PFSK-1 (cell line): Measurements from ENCODE around the gene N4BP2L2.

Source experiments
- FOXP2 ChIP-seq: optimal IDR thresholded peaks from 2 replicates; pipeline ENCODE3; 2011; ENCODE audit warnings: borderline replicate concordance, control low read depth, inconsistent platforms; ENCODE audit not compliant: insufficient read depth; ENCODE audit errors: extremely low read length, extremely low read depth
- POLR2AphosphoS5 ChIP-seq: IDR thresholded peaks from 2 replicates; pipeline ENCODE4 v1.6.1; 2012; ENCODE audit warnings: low read depth, mild to moderate bottlenecking, control low read depth, low read length, moderate library complexity
- SIN3A ChIP-seq: IDR thresholded peaks from 2 replicates; pipeline ENCODE4 v1.6.1; 2012; ENCODE audit warnings: mild to moderate bottlenecking, low read length, moderate library complexity, borderline replicate concordance; ENCODE audit not compliant: insufficient read depth
- TAF1 ChIP-seq: IDR thresholded peaks from 2 replicates; pipeline ENCODE4 v1.6.1; 2012; ENCODE audit warnings: low read length, control low read depth, borderline replicate concordance; ENCODE audit not compliant: insufficient read depth
- TF ChIP-seq, protein P1 (sequence below), 2 experiments: IDR thresholded peaks; 2 replicates each; pipeline versions ENCODE4 v1.6.1 to v1.8.0; 2011 to 2012; ENCODE audit warnings: low read depth in 2 of 2, low read length in 2 of 2, control low read depth in 1 of 2, inconsistent platforms in 1 of 2, mild to moderate bottlenecking in 1 of 2, moderate library complexity in 1 of 2; ENCODE audit not compliant: insufficient read depth in 1 of 2

N4BP2L2 gene

GRCh38 chr13:32585550-32586079, 47.0 kb upstream of the N4BP2L2 start:
- TF ChIP-seq TAF1 (no peak), POLR2AphosphoS5 (no peak), FOXP2 (no peak), SIN3A (no peak)
- TF ChIP-seq, protein P1, sequence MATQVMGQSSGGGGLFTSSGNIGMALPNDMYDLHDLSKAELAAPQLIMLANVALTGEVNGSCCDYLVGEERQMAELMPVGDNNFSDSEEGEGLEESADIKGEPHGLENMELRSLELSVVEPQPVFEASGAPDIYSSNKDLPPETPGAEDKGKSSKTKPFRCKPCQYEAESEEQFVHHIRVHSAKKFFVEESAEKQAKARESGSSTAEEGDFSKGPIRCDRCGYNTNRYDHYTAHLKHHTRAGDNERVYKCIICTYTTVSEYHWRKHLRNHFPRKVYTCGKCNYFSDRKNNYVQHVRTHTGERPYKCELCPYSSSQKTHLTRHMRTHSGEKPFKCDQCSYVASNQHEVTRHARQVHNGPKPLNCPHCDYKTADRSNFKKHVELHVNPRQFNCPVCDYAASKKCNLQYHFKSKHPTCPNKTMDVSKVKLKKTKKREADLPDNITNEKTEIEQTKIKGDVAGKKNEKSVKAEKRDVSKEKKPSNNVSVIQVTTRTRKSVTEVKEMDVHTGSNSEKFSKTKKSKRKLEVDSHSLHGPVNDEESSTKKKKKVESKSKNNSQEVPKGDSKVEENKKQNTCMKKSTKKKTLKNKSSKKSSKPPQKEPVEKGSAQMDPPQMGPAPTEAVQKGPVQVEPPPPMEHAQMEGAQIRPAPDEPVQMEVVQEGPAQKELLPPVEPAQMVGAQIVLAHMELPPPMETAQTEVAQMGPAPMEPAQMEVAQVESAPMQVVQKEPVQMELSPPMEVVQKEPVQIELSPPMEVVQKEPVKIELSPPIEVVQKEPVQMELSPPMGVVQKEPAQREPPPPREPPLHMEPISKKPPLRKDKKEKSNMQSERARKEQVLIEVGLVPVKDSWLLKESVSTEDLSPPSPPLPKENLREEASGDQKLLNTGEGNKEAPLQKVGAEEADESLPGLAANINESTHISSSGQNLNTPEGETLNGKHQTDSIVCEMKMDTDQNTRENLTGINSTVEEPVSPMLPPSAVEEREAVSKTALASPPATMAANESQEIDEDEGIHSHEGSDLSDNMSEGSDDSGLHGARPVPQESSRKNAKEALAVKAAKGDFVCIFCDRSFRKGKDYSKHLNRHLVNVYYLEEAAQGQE (IDR thresholded peaks at IDR 0.05; ENCODE audit: insufficient read depth in 1 of 2, low read depth in 2 of 2, low read length in 2 of 2), result no peak

DNA sequence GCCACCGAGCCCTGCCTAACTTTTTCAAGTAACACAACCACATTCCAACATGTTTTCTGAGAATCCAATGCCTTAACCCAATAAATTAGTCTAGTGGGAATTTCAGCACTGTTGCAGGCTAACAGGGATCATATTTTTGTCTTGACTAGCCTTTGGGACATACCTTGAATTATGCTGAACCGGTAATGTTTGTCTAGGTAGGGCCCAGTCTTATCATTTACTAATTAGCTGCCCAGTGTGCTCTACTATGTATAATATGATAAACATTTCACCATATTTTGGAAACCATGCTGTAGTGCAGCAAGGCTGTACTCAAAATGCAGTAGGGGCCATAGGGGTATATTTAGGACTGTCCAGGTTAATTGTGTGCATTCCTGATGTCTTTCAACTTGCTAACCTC, 44.4 kb upstream of the N4BP2L2 start:
- no peak for TF ChIP-seq TAF1
- TF ChIP-seq FOXP2, result no peak
- TF ChIP-seq, protein P1 (IDR thresholded peaks at IDR 0.05; ENCODE audit: insufficient read depth in 1 of 2, low read depth in 2 of 2, low read length in 2 of 2), result no peak
- no peak for TF ChIP-seq POLR2AphosphoS5
- TF ChIP-seq SIN3A, result no peak

DNA sequence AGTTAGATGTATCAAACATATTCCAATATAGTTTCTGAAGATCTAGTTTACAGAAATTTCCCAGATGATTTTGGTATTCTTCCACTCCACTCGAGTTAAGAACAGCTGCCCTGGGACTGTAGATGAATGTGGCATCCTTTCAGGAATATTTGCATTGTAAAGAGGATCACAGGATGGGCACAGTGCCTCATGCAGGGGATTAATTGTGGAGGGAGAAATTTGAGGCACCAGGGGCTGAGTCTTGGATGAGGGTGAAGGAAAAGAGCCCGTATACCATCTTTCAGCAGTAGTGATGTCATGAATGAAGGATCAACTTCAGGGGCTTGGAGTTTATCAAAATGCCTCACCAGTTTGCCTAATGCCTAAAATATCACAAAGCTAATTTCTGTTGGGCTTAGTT, 43.7 kb upstream of the N4BP2L2 start:
- TF ChIP-seq FOXP2, result no peak
- no peak for TF ChIP-seq POLR2AphosphoS5
- TF ChIP-seq, protein P1 (IDR thresholded peaks at IDR 0.05; ENCODE audit: insufficient read depth in 1 of 2, low read depth in 2 of 2, low read length in 2 of 2), result no peak
- TF ChIP-seq SIN3A, result no peak
- no peak for TF ChIP-seq TAF1

DNA sequence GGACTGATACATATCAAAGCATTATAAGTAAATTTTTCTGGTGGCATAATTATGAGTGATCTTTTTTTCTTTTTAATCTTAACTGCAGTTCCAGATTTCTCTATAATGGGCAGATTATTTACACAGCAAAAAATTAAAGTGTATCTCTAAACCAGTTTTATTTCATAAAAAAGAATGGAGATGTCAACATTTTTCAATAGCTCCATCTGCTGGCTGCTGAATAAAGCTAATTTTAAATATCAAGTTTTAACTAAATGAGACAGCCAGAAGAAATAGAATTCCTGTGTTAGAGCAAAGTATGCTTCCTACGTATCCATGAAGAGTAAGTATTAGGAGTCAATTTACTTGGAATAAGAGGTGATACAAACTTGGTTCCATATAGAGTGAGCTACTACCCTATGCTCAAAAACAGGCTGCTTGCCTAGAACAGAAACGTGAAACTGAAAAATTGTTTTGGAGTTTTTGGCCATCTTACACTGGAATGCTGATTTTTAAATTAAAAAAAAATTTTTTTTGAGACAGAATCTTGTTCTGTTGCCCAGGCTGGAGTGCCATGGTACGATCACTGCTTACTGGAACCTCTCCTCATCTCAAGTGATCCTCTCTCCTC, 42.7 kb upstream of the N4BP2L2 start:
- TF ChIP-seq FOXP2, result no peak
- TF ChIP-seq, protein P1 (IDR thresholded peaks at IDR 0.05; ENCODE audit: insufficient read depth in 1 of 2, low read depth in 2 of 2, low read length in 2 of 2), result no peak
- no peak for TF ChIP-seq SIN3A
- TF ChIP-seq TAF1, result no peak
- no peak for TF ChIP-seq POLR2AphosphoS5

- no peak for TF ChIP-seq SIN3A
- no peak for TF ChIP-seq TAF1
- TF ChIP-seq POLR2AphosphoS5, result no peak
- no peak for TF ChIP-seq FOXP2
- TF ChIP-seq, protein P1 (IDR thresholded peaks at IDR 0.05; ENCODE audit: insufficient read depth in 1 of 2, low read depth in 2 of 2, low read length in 2 of 2), result no peak
Measured at GRCh38 chr13:32577032-32577431, 38.4 kb upstream of the N4BP2L2 start.
